A549 (cell line): Measurements from ENCODE around the gene ASB2. TPM values are rescaled to one million over a fixed set of nuclear protein-coding genes. Genes with fewer than 3 reads are reported as not detected.

ENCODE experiments used
- ATAC-seq, 2 experiments: fragments of 200-7000 bp in 1 of 2; fragments of >200 bp in 1 of 2; cut with Nextera tagmentation in 1 of 2; cut with Tn5 transposase in 1 of 2; 3 replicates each; pipeline versions ENCODE4 v1.8.0 to v1.9.1; 2018 to 2020; ENCODE audit warnings: mild to moderate bottlenecking in 1 of 2, moderate library complexity in 1 of 2
- CTCF ChIA-PET: fragments of 300-600 bp; sonication (Branson Sonifier 250); formaldehyde crosslinking; extraction: SDS; loops from one replicate; lab custom pipeline; 2021; ENCODE audit warnings: antibody characterized with exemption, inconsistent platforms; lab: Yijun Ruan, JAX
- POLR2A ChIA-PET: fragments of 350-600 bp; formaldehyde crosslinking; extraction: SDS; loops from one replicate; lab custom pipeline; 2021; ENCODE audit warnings: antibody characterized with exemption, inconsistent platforms; lab: Yijun Ruan, JAX
- DNase-seq, 2 experiments: peaks; one replicate each; pipeline versions ENCODE4 v3.0.0 to v3.0.0-alpha.2; 2011 to 2016; ENCODE audit warnings: low read depth in 1 of 2, low spot score in 1 of 2
- FAIRE-seq: peaks from 2 replicates; lab custom pipeline; 2011; peaks lifted over from hg19 to GRCh38; lab: Jason Lieb, UNC
- H3K27ac ChIP-seq, 2 experiments: fragments of >200 bp; sonication (Bioruptor Twin); formaldehyde crosslinking; 3 replicates each; pipeline ENCODE4 v1.5.1; 2016 to 2017
- H3K4me1 ChIP-seq: fragments of >200 bp; sonication (Bioruptor Twin); formaldehyde crosslinking; 3 replicates; pipeline ENCODE4 v1.6.1; 2016
- H3K4me2 ChIP-seq: fragments of >200 bp; sonication (Bioruptor Twin); formaldehyde crosslinking; 3 replicates; pipeline ENCODE4 v1.6.1; 2016
- H3K4me3 ChIP-seq: fragments of >200 bp; sonication (Bioruptor Twin); formaldehyde crosslinking; 3 replicates; pipeline ENCODE4 v1.5.1; 2016
- H3K9me3 ChIP-seq: fragments of >200 bp; sonication (Bioruptor Twin); formaldehyde crosslinking; 3 replicates; pipeline ENCODE4 v1.6.1; 2016
- CBX2 ChIP-seq: fragments of 200-600 bp; sonication (generic); IDR thresholded peaks from 2 replicates; pipeline ENCODE4 v1.6.1; 2016; ENCODE audit warnings: low read depth, mild to moderate bottlenecking, borderline replicate concordance
- CBX8 ChIP-seq: fragments of 200-600 bp; sonication (generic); IDR thresholded peaks from 2 replicates; pipeline ENCODE4 v1.6.1; 2016
- CEBPB ChIP-seq, 2 experiments: fragments of >200 bp in 1 of 2; sonication (Bioruptor Twin) in 1 of 2; formaldehyde crosslinking in 1 of 2; IDR thresholded peaks; 2 replicates each; pipeline ENCODE4 v1.6.1; 2012 to 2016
- EHMT2 ChIP-seq: fragments of 200-600 bp; sonication (generic); IDR thresholded peaks from 2 replicates; pipeline ENCODE4 v1.6.1; 2016; ENCODE audit warnings: antibody characterized with exemption, low read depth, mild to moderate bottlenecking, moderate library complexity
- FOSB ChIP-seq: fragments of 250-450 bp; sonication (Bioruptor Pico); IDR thresholded peaks from 2 replicates; pipeline ENCODE4 v1.5.0; 2020; ENCODE audit warnings: mild to moderate bottlenecking, moderate library complexity
- FOSL2 ChIP-seq, 2 experiments: fragments of 450-650 bp in 1 of 2; fragments of >200 bp in 1 of 2; sonication (Bioruptor Twin) in 1 of 2; formaldehyde crosslinking; IDR thresholded peaks; 2 replicates each; pipeline versions ENCODE4 v1.5.0 to v1.6.1; 2016 to 2020; ENCODE audit warnings: mild to moderate bottlenecking in 1 of 2, moderate library complexity in 1 of 2
- HEYL ChIP-seq: fragments of 250-450 bp; sonication (Bioruptor Pico); IDR thresholded peaks from 2 replicates; pipeline ENCODE4 v1.8.0; 2021; ENCODE audit warnings: mild to moderate bottlenecking, moderate library complexity
- HOXB13 ChIP-seq: fragments of 250-450 bp; sonication (Bioruptor Pico); IDR thresholded peaks from 2 replicates; pipeline ENCODE4 v1.5.0; 2020; ENCODE audit warnings: low read depth, mild to moderate bottlenecking, moderate library complexity
- HOXB5 ChIP-seq: fragments of 250-450 bp; sonication (Bioruptor Pico); IDR thresholded peaks from 2 replicates; pipeline ENCODE4 v1.5.0; 2020; ENCODE audit warnings: mild to moderate bottlenecking, moderate library complexity
- JUN ChIP-seq, 2 experiments: fragments of >200 bp; sonication (Bioruptor Twin); formaldehyde crosslinking; IDR thresholded peaks; 2 replicates in 1 of 2; 3 replicates in 1 of 2; pipeline ENCODE4 v1.6.1; 2016 to 2017
- MAZ ChIP-seq: fragments of 150-350 bp; IDR thresholded peaks from 2 replicates; pipeline ENCODE4 v1.6.1; 2014; ENCODE audit warnings: antibody characterized with exemption, low read depth, low read length, borderline replicate concordance
- PHF8 ChIP-seq: fragments of 200-600 bp; sonication (generic); IDR thresholded peaks from 2 replicates; pipeline ENCODE4 v1.6.1; 2016; ENCODE audit warnings: low read depth, mild to moderate bottlenecking, antibody characterized with exemption, moderate library complexity, borderline replicate concordance
- ZC3H11A ChIP-seq: fragments of 450-650 bp; IDR thresholded peaks from 2 replicates; pipeline ENCODE4 v1.6.1; 2014; ENCODE audit warnings: antibody characterized with exemption, mild to moderate bottlenecking
- ZFP36 ChIP-seq: fragments of 450-650 bp; IDR thresholded peaks from 2 replicates; pipeline ENCODE4 v1.6.1; 2014; ENCODE audit warnings: borderline replicate concordance; ENCODE audit not compliant: partially characterized antibody
- ZSCAN20 ChIP-seq: fragments of 250-450 bp; sonication (Bioruptor Pico); IDR thresholded peaks from 2 replicates; pipeline ENCODE4 v1.8.0; 2022; ENCODE audit warnings: mild to moderate bottlenecking, moderate library complexity
- WGBS: methylation state at CpG from one replicate; pipeline ENCODE4 v1.1.6; 2017; ENCODE audit errors: missing lambda C conversion rate; 5-methylcytosine and 5-hydroxymethylcytosine counted together
- polyA plus RNA-seq, 4 experiments: library from polyadenylated mRNA; depleted of rRNA in 3 of 4; stranded (reverse); fragments of >200 nt; fragmentation: RNase III in 1 of 4; extraction: RNeasy Plus Mini Kit Qiagen cat#74134 plus additional on column Dnase treatment in 1 of 4; gene quantifications; 2 replicates in 3 of 4; 3 replicates in 1 of 4; pipeline ENCODE4 v1.2.3, GENCODE V29; 2011 to 2017
- TF ChIP-seq, protein P1 (sequence below): fragments of 250-450 bp; sonication (Bioruptor Pico); IDR thresholded peaks from 2 replicates; pipeline ENCODE4 v1.5.0; 2021; ENCODE audit warnings: mild to moderate bottlenecking, moderate library complexity, borderline replicate concordance
- TF ChIP-seq, protein P2 (sequence below): IDR thresholded peaks from 2 replicates; pipeline ENCODE4 v1.6.1; 2012
- TF ChIP-seq, protein P3 (sequence below): fragments of >200 bp; sonication (Bioruptor Twin); formaldehyde crosslinking; IDR thresholded peaks from 2 replicates; pipeline ENCODE4 v1.6.1; 2016
- TF ChIP-seq, protein P4 (sequence below): IDR thresholded peaks from 2 replicates; pipeline ENCODE4 v1.6.1; 2012

ASB2 gene
- polyA plus RNA-seq, 2 of the 4 experiments (the other 2 are of a cell fraction) = 0.03 to 0.10 TPM

- TF ChIP-seq, protein P1, sequence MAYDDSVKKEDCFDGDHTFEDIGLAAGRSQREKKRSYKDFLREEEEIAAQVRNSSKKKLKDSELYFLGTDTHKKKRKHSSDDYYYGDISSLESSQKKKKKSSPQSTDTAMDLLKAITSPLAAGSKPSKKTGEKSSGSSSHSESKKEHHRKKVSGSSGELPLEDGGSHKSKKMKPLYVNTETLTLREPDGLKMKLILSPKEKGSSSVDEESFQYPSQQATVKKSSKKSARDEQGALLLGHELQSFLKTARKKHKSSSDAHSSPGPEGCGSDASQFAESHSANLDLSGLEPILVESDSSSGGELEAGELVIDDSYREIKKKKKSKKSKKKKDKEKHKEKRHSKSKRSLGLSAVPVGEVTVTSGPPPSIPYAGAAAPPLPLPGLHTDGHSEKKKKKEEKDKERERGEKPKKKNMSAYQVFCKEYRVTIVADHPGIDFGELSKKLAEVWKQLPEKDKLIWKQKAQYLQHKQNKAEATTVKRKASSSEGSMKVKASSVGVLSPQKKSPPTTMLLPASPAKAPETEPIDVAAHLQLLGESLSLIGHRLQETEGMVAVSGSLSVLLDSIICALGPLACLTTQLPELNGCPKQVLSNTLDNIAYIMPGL = no peak
- TF ChIP-seq, protein P2, sequence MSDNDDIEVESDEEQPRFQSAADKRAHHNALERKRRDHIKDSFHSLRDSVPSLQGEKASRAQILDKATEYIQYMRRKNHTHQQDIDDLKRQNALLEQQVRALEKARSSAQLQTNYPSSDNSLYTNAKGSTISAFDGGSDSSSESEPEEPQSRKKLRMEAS = no peak
- TF ChIP-seq FOSL2 (IDR thresholded peaks at IDR 0.05) = no peak
- TF ChIP-seq FOSL2 (CRISPR knock-in tag; IDR thresholded peaks at IDR 0.05) = no peak
- TF ChIP-seq CBX2 = no peak
- TF ChIP-seq, protein P3, sequence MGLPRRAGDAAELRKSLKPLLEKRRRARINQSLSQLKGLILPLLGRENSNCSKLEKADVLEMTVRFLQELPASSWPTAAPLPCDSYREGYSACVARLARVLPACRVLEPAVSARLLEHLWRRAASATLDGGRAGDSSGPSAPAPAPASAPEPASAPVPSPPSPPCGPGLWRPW = no peak
- no peak for TF ChIP-seq CEBPB (IDR thresholded peaks at IDR 0.05)
- no peak for TF ChIP-seq HEYL
These were observed 5.2 kb upstream of the ASB2 start (continued) for GRCh38 chr14:93981316-93982229.

- Histone ChIP-seq H3K4me1 (0 out of 3 replicates have a peak, but pooled peaks cover 7% of the 10 kb centered on the region), H3K9me3 (no peaks in the 10 kb centered on the region), H3K4me3 (no peak overlapping the region), H3K4me2 (no peak overlapping the region), H3K27ac (no peak overlapping the region)
- no peak for TF ChIP-seq ZC3H11A
- no peak for TF ChIP-seq HOXB13 (CRISPR knock-in tag)
- TF ChIP-seq PHF8 = no peak
- no peak for TF ChIP-seq CBX8
- no peak for TF ChIP-seq MAZ
- no peak for TF ChIP-seq FOSB
- TF ChIP-seq HOXB5 = no peak
- TF ChIP-seq, protein P4, sequence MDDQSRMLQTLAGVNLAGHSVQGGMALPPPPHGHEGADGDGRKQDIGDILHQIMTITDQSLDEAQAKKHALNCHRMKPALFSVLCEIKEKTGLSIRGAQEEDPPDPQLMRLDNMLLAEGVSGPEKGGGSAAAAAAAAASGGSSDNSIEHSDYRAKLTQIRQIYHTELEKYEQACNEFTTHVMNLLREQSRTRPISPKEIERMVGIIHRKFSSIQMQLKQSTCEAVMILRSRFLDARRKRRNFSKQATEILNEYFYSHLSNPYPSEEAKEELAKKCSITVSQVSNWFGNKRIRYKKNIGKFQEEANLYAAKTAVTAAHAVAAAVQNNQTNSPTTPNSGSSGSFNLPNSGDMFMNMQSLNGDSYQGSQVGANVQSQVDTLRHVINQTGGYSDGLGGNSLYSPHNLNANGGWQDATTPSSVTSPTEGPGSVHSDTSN = no peak
- TF ChIP-seq, protein P3 = no peak
- TF ChIP-seq ZSCAN20 (CRISPR knock-in tag) = no peak
- TF ChIP-seq EHMT2 = no peak
- no peak for TF ChIP-seq JUN (IDR thresholded peaks at IDR 0.05)
- no peak for TF ChIP-seq ZFP36
- ATAC-seq = no peak
- no peak for FAIRE-seq
- ChIA-PET CTCF (interaction anchor here (2.5 to 7.0 kb wide), 3 partner anchors 17 to 44 kb away, joined by 6 to 83 read pairs (median 63); partner anchors contain the start of gene CCDC197), POLR2A (no interaction called here)
- no peak for DNase-seq
- 55% methylated on average over 9 of the region's 11 CpGs for WGBS
These were observed 4.3 kb upstream of the ASB2 start for GRCh38 chr14:93980456-93981201.
